GM18508 (cell line): Measurements from ENCODE around the gene SLFNL1.

ENCODE experiments used
- ATAC-seq: cut with Tn5 transposase; IDR thresholded peaks from one replicate; pipeline ENCODE4 v1.9.1; 2021; ENCODE audit warnings: moderate number of reproducible peaks; ENCODE audit not compliant: insufficient read depth, unreplicated experiment

SLFNL1 gene

GRCh38 chr1:41021526-41022308, at the start of gene SLFNL1:
Gene SLFNL1 (minus strand): TSS chr1:41021725. CDS start chr1:41020660, 1,065 bp downstream.
- no peak for ATAC-seq

GRCh38 chr1:41056907-41057306, 35.4 kb upstream of the SLFNL1 start:
- no peak for ATAC-seq

GRCh38 chr1:41053316-41053715, 31.8 kb upstream of the SLFNL1 start:
- no peak for ATAC-seq

GRCh38 chr1:41051022-41051421, 29.5 kb upstream of the SLFNL1 start:
- ATAC-seq, result no peak

- no peak for ATAC-seq
Measured at GRCh38 chr1:41048540-41048939, 27.0 kb upstream of the SLFNL1 start.

- ATAC-seq, result no peak
Measured at GRCh38 chr1:41046347-41046775, 24.8 kb upstream of the SLFNL1 start.

GRCh38 chr1:41045740-41046139, 24.2 kb upstream of the SLFNL1 start:
- no peak for ATAC-seq

GRCh38 chr1:41044187-41044586, 22.7 kb upstream of the SLFNL1 start:
- ATAC-seq, result no peak

- ATAC-seq, result no peak
Measured at GRCh38 chr1:41041614-41042270, 20.2 kb upstream of the SLFNL1 start.

- ATAC-seq, result no peak
Measured at GRCh38 chr1:41038110-41038509, 16.6 kb upstream of the SLFNL1 start.

- ATAC-seq, result no peak
Measured at GRCh38 chr1:41037116-41037903, 15.8 kb upstream of the SLFNL1 start.

GRCh38 chr1:41033272-41033671, 11.7 kb upstream of the SLFNL1 start:
- ATAC-seq, result no peak

GRCh38 chr1:41032147-41032546, 10.6 kb upstream of the SLFNL1 start:
- ATAC-seq, result no peak

- no peak for ATAC-seq
Measured at GRCh38 chr1:41030872-41031616, 9.5 kb upstream of the SLFNL1 start.

GRCh38 chr1:41028034-41028642, 6.6 kb upstream of the SLFNL1 start:
- no peak for ATAC-seq

GRCh38 chr1:41025979-41026819, 4.7 kb upstream of the SLFNL1 start:
- no peak for ATAC-seq

GRCh38 chr1:41024953-41025352, 3.4 kb upstream of the SLFNL1 start:
- ATAC-seq, result no peak

GRCh38 chr1:41023279-41023990, 1.9 kb upstream of the SLFNL1 start:
- no peak for ATAC-seq
